Peyer's patch (tissue), 4 donors: ENCODE results near the gene AHR.

Source experiments
- POLR2A ChIP-seq, 2 donors: fragments of 450-650 bp; IDR thresholded peaks; one replicate each; pipeline ENCODE4 v1.5.1; 2017; ENCODE audit warnings: antibody characterized with exemption in 2 of 2, mild to moderate bottlenecking in 2 of 2, moderate library complexity in 2 of 2
- TF ChIP-seq, protein P1 (sequence below), 6 experiments: fragments of 450-650 bp in 4 of 6; fragments of 200-600 bp in 2 of 6; sonication (generic) in 1 of 6; IDR thresholded peaks; one replicate each; pipeline ENCODE4 v1.5.1; 2017 to 2019; ENCODE audit warnings: antibody characterized with exemption in 6 of 6, mild to moderate bottlenecking in 3 of 6, moderate library complexity in 1 of 6

DNA sequence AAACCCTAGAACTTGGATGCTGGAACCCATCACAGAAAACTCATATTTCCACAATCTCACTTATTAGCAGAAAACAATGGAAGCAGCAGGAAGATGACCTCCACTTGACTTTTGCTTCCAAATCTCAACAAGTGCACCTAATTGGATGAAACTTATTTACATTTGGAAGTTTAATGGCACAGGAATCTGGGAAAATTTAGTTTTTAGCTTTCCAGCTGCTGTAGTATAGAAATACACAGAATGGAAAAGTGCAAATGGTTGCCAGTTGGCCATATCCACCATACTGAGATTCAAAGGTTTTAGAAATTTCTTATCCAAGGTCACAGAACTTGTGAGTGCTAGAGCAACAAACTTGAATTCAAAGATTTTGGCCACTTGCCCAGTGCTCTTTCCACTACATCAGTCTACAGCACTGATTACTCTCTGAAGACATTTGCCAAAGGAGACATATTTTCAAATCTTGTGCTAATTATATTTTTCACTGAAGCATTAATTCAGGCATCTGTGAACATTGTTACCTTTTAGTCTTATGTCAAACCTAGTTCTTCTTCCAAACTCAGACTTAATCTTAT, 9.3 kb upstream of the AHR start:
- TF ChIP-seq, protein P1, sequence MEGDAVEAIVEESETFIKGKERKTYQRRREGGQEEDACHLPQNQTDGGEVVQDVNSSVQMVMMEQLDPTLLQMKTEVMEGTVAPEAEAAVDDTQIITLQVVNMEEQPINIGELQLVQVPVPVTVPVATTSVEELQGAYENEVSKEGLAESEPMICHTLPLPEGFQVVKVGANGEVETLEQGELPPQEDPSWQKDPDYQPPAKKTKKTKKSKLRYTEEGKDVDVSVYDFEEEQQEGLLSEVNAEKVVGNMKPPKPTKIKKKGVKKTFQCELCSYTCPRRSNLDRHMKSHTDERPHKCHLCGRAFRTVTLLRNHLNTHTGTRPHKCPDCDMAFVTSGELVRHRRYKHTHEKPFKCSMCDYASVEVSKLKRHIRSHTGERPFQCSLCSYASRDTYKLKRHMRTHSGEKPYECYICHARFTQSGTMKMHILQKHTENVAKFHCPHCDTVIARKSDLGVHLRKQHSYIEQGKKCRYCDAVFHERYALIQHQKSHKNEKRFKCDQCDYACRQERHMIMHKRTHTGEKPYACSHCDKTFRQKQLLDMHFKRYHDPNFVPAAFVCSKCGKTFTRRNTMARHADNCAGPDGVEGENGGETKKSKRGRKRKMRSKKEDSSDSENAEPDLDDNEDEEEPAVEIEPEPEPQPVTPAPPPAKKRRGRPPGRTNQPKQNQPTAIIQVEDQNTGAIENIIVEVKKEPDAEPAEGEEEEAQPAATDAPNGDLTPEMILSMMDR (IDR thresholded peaks at IDR 0.05), result no peak
- no peak for TF ChIP-seq POLR2A (IDR thresholded peaks at IDR 0.05)
